Liver (tissue), 9 donors: ENCODE measurements around the gene MEGF11. TPM values are rescaled to one million over a fixed set of nuclear protein-coding genes. Genes with fewer than 3 reads are reported as not detected.

Source experiments
- DNase-seq: peaks from one replicate; pipeline ENCODE4 v3.0.0-alpha.2; 2017; ENCODE audit warnings: low spot score
- H3K27ac ChIP-seq, 2 donors: one replicate each; pipeline ENCODE4 v1.7.0; 2013; ENCODE audit warnings: inconsistent platforms in 2 of 2, low read length in 2 of 2, control low read depth in 1 of 2, low read depth in 1 of 2, mild to moderate bottlenecking in 1 of 2
- H3K27me3 ChIP-seq, 4 donors: one replicate each; pipeline versions ENCODE4 v1.6.1 to v1.7.0; 2013; ENCODE audit warnings: low read length in 3 of 4, inconsistent platforms in 1 of 4, mild to moderate bottlenecking in 1 of 4, moderate library complexity in 1 of 4; ENCODE audit not compliant: control insufficient read depth in 4 of 4, insufficient read depth in 4 of 4
- H3K36me3 ChIP-seq, 4 donors: one replicate each; pipeline versions ENCODE4 v1.6.1 to v1.7.0; 2013; ENCODE audit warnings: low read length in 3 of 4, mild to moderate bottlenecking in 3 of 4, low read depth in 1 of 4, moderate library complexity in 1 of 4; ENCODE audit not compliant: control insufficient read depth in 4 of 4, insufficient read depth in 3 of 4
- H3K4me1 ChIP-seq, 4 donors: one replicate each; pipeline versions ENCODE4 v1.6.1 to v1.7.0; 2013; ENCODE audit warnings: low read length in 3 of 4, mild to moderate bottlenecking in 3 of 4, moderate library complexity in 1 of 4; ENCODE audit not compliant: control insufficient read depth in 4 of 4, insufficient read depth in 4 of 4
- H3K4me3 ChIP-seq, 3 donors: one replicate each; pipeline versions ENCODE4 v1.6.1 to v1.7.0; 2013; ENCODE audit warnings: low read length in 3 of 3, control low read depth in 1 of 3, low read depth in 1 of 3, mild to moderate bottlenecking in 1 of 3
- H3K9ac ChIP-seq, 2 donors: one replicate each; pipeline ENCODE4 v1.7.0; 2013; ENCODE audit warnings: low read length in 2 of 2, mild to moderate bottlenecking in 2 of 2, moderate library complexity in 2 of 2, control low read depth in 1 of 2, low read depth in 1 of 2
- H3K9me3 ChIP-seq, 4 donors: one replicate each; pipeline versions ENCODE4 v1.6.1 to v1.7.0; 2013; ENCODE audit warnings: low read length in 3 of 4; ENCODE audit not compliant: control insufficient read depth in 4 of 4
- CTCF ChIP-seq: fragments of 150-350 bp; IDR thresholded peaks from 2 replicates; pipeline ENCODE4 v1.5.1; 2017; ENCODE audit warnings: improper control_type of control experiment, low read depth, low read length; ENCODE audit not compliant: missing input control
- EGR1 ChIP-seq, 2 donors: IDR thresholded peaks; 2 replicates each; pipeline ENCODE4 v1.6.1; 2016 to 2018; ENCODE audit warnings: antibody characterized with exemption in 2 of 2, low read depth in 2 of 2
- FOXA1 ChIP-seq: IDR thresholded peaks from 2 replicates; pipeline ENCODE4 v1.6.1; 2016; ENCODE audit warnings: antibody characterized with exemption
- FOXA2 ChIP-seq: IDR thresholded peaks from 2 replicates; pipeline ENCODE4 v1.6.1; 2016; ENCODE audit warnings: antibody characterized with exemption
- GABPA ChIP-seq, 2 donors: IDR thresholded peaks in 1 of 2; conservative IDR thresholded peaks in 1 of 2; 2 replicates each; pipeline ENCODE4 v1.6.1; 2016; ENCODE audit warnings: antibody characterized with exemption in 2 of 2, mild to moderate bottlenecking in 1 of 2, moderate library complexity in 1 of 2
- HNF4A ChIP-seq, 2 donors: conservative IDR thresholded peaks; 2 replicates each; pipeline ENCODE4 v1.6.1; 2016; ENCODE audit warnings: antibody characterized with exemption in 2 of 2, mild to moderate bottlenecking in 2 of 2
- HNF4G ChIP-seq: IDR thresholded peaks from 2 replicates; pipeline ENCODE4 v1.6.1; 2016; ENCODE audit warnings: antibody characterized with exemption
- JUND ChIP-seq, 2 donors: IDR thresholded peaks; 2 replicates each; pipeline ENCODE4 v1.6.1; 2016; ENCODE audit warnings: antibody characterized with exemption in 2 of 2
- NR2F2 ChIP-seq: IDR thresholded peaks from 2 replicates; pipeline ENCODE4 v1.6.1; 2016; ENCODE audit warnings: antibody characterized with exemption
- RAD21 ChIP-seq, 2 donors: IDR thresholded peaks; 2 replicates each; pipeline ENCODE4 v1.6.1; 2016; ENCODE audit warnings: antibody characterized with exemption in 2 of 2, mild to moderate bottlenecking in 2 of 2
- REST ChIP-seq: IDR thresholded peaks from 2 replicates; pipeline ENCODE4 v1.6.1; 2016; ENCODE audit warnings: antibody characterized with exemption, mild to moderate bottlenecking
- RXRA ChIP-seq, 2 donors: IDR thresholded peaks; 2 replicates each; pipeline ENCODE4 v1.6.1; 2017 to 2018; ENCODE audit warnings: antibody characterized with exemption in 2 of 2, mild to moderate bottlenecking in 1 of 2
- SP1 ChIP-seq: IDR thresholded peaks from 2 replicates; pipeline ENCODE4 v1.6.1; 2018; ENCODE audit warnings: antibody characterized with exemption, mild to moderate bottlenecking
- TAF1 ChIP-seq: conservative IDR thresholded peaks from 2 replicates; pipeline ENCODE4 v1.6.1; 2016; ENCODE audit warnings: antibody characterized with exemption, mild to moderate bottlenecking
- YY1 ChIP-seq: IDR thresholded peaks from 2 replicates; pipeline ENCODE4 v1.6.1; 2016; ENCODE audit warnings: antibody characterized with exemption, mild to moderate bottlenecking
- ZBTB33 ChIP-seq: IDR thresholded peaks from 2 replicates; pipeline ENCODE4 v1.6.1; 2016; ENCODE audit warnings: antibody characterized with exemption
- WGBS: extraction: QIAGEN DNeasy Blood & Tissue Kit; methylation state at CpG from one replicate; pipeline ENCODE4 v1.1.7; 2013; 5-methylcytosine and 5-hydroxymethylcytosine counted together
- polyA plus RNA-seq, 2 donors: library from polyadenylated mRNA; stranded (reverse) in 1 of 2; unstranded in 1 of 2; fragments of 200-250 nt in 1 of 2; fragments of >200 nt in 1 of 2; fragmentation: Nextera tagmentation in 1 of 2; extraction: Ambion mirVana in 1 of 2; gene quantifications; one replicate each; pipeline versions ENCODE4 v1.2.1 to v1.2.3, GENCODE V29; 2013 to 2015
- total RNA-seq, 2 donors: library from RNA; depleted of rRNA; stranded (reverse); fragments of >200 nt; gene quantifications; one replicate each; pipeline ENCODE4 v1.2.3, GENCODE V29; 2014
- TF ChIP-seq, protein P1 (sequence below): IDR thresholded peaks from 2 replicates; pipeline ENCODE4 v1.6.1; 2016; ENCODE audit warnings: antibody characterized with exemption
- TF ChIP-seq, protein P2 (sequence below): IDR thresholded peaks from 2 replicates; pipeline ENCODE4 v1.6.1; 2016; ENCODE audit warnings: antibody characterized with exemption
- donor health status: healthy.
- donor health status: healthy.
- donor health status: healthy.
- donor health status: healthy.
- donor health status: healthy.

Gene MEGF11
- total and polyA plus RNA-seq, 4 donors: under 0.01 to 0.51 (median 0.03) TPM; not detected in 1

DNA sequence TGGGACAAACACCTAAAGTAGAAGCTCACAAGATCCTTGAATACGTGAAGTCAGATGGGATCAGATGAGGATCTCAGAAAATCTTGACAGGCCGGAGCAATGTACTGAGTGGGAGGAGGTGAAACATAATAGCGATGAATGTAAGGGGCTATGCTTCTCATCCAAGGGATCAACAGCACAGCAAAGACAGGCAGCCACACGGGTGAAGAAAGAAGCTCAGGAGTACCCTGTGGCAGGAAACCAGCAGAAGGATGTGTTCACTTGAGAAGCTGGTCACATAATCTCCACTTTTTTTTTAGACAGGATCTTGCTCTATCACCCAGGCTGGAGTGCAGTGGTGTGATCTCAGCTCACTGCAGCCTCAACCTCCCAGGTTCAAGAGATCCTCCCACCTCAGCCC lies 92.4 kb downstream of the MEGF11 start:
- Histone ChIP-seq H3K36me3 (no peaks in the 10 kb centered on the region), H3K27ac (no peak overlapping the region), H3K4me3 (no peak overlapping the region), H3K9me3 (no peaks in the 10 kb centered on the region), H3K9ac (no peak overlapping the region), H3K4me1 (no peaks in the 10 kb centered on the region), H3K27me3 (no peaks in the 10 kb centered on the region)
- no peak for DNase-seq
- TF ChIP-seq RXRA (IDR thresholded peaks at IDR 0.05) (no peak), RAD21 (IDR thresholded peaks at IDR 0.05) (no peak), NR2F2 (no peak), JUND (IDR thresholded peaks at IDR 0.05) (no peak), FOXA2 (no peak), REST (no peak), YY1 (no peak), HNF4A (conservative IDR thresholded peaks at IDR 0.05) (no peak), HNF4G (no peak), TAF1 (no peak), SP1 (no peak), FOXA1 (no peak), CTCF (no peak), EGR1 (IDR thresholded peaks at IDR 0.05; ENCODE audit: low read depth in 2 of 2) (no peak), ZBTB33 (no peak), GABPA (IDR thresholded peaks at IDR 0.05 in 1 of 2, conservative IDR thresholded peaks at IDR 0.05 in 1 of 2) (no peak)
- TF ChIP-seq, protein P1, sequence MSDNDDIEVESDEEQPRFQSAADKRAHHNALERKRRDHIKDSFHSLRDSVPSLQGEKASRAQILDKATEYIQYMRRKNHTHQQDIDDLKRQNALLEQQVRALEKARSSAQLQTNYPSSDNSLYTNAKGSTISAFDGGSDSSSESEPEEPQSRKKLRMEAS: no peak
- TF ChIP-seq, protein P2, sequence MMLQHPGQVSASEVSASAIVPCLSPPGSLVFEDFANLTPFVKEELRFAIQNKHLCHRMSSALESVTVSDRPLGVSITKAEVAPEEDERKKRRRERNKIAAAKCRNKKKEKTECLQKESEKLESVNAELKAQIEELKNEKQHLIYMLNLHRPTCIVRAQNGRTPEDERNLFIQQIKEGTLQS: no peak
- WGBS: 87% methylated on average over 4 of the region's 4 CpGs
